MM.1S (cell line): Measurements from ENCODE around the gene PRKAG2.

ENCODE experiments used
- EZH2 ChIP-seq: fragments of 300-600 bp; sonication (generic); optimal IDR thresholded peaks from 2 replicates; pipeline ENCODE3; 2017; ENCODE audit warnings: low read depth, mild to moderate bottlenecking, antibody characterized with exemption, low read length, mixed read lengths
- EZH2phosphoT487 ChIP-seq: fragments of 300-600 bp; sonication (generic); IDR thresholded peaks from 2 replicates; pipeline ENCODE4 v1.6.1; 2018; ENCODE audit warnings: antibody characterized with exemption, low read length
- TF ChIP-seq, protein P1 (sequence below): fragments of 300-600 bp; sonication (generic); IDR thresholded peaks from 2 replicates; pipeline ENCODE4 v1.5.1; 2016; ENCODE audit warnings: antibody characterized with exemption, low read length, mixed read lengths

DNA sequence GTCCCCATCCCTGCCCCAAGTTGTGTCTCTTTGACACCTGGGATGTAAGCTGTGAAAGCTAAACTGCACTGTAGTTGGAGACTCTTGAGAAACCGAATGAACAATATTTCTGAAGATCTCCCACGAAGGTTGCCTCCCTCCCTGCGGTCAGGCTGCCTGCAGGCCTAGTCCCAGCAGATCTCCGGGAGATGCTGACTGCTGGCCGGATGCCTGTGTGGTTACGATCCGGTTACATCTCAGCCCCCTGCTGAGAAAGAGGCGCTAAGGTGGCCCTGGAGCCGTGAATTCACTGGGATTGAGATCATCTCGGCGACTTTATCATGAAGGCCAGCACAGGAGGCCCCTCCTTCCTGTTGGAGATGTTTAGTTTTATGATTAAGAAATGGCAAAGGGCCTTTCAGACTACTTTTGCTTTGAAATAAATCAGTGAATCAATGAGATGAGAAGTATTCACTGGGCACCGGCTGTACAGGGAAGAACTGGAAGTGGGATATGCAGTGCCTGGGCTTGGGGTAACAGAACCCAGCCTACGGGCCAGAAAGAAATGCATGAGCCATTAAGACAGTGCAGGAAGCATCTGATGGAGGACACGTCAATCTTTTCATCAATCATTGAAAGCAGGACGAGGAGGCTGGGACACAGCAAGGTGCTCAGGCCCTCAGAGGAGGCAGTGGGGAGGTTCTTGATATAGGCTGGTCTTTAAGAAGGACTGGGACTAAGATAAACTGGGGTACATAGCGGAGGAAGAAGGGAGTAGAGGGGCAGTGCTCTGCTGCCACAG is 177.6 kb downstream of the PRKAG2 start:
- TF ChIP-seq EZH2 (no peak), EZH2phosphoT487 (no peak)
- TF ChIP-seq, protein P1, sequence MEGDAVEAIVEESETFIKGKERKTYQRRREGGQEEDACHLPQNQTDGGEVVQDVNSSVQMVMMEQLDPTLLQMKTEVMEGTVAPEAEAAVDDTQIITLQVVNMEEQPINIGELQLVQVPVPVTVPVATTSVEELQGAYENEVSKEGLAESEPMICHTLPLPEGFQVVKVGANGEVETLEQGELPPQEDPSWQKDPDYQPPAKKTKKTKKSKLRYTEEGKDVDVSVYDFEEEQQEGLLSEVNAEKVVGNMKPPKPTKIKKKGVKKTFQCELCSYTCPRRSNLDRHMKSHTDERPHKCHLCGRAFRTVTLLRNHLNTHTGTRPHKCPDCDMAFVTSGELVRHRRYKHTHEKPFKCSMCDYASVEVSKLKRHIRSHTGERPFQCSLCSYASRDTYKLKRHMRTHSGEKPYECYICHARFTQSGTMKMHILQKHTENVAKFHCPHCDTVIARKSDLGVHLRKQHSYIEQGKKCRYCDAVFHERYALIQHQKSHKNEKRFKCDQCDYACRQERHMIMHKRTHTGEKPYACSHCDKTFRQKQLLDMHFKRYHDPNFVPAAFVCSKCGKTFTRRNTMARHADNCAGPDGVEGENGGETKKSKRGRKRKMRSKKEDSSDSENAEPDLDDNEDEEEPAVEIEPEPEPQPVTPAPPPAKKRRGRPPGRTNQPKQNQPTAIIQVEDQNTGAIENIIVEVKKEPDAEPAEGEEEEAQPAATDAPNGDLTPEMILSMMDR, result no peak
